NOMO-1 treated with dmso at 0.1 percent for 144 hours (cell line): Measurements from ENCODE around the gene P3H3.

Experiments
- DNase-seq: peaks from one replicate; lab custom pipeline; 2025; ENCODE audit not compliant: unreplicated experiment; lab: John Stamatoyannopoulos, UW

P3H3 gene

GRCh38 chr12:6826125-6826733 is 2.0 kb upstream of the P3H3 start:
- DNase-seq: no peak

DNA sequence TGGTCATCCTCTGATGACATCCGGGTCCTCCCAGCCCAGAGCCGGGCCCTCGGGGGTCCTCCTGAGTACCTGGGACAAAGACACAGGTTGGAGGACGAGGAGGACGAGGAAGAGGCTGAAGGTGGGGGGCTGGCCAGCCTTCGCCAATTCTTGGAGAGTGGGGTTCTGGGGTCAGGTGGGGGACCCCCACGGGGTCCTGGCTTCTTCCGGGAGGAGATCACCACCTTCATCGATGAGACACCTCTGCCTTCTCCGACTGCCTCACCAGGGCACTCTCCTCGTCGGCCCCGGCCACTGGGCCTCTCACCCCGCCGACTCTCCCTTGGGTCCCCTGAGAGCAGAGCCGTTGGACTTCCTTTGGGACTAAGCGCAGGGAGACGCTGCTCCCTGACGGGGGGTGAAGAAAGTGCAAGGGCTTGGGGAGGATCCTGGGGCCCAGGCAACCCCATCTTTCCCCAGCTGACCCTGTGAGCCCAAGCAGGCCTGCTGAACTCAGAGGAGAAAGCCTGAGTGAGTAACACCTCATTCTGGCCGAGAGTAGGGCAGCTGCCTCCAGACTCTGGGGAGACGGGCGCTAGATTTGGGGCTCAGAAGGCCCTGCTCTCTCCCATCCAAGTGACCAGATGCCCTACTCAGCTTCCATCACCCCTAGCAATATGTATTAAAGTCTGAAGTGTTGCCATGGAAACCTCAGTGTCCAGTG is 1.3 kb upstream of the P3H3 start:
- DNase-seq: no peak

- DNase-seq: no peak
Observed at GRCh38 chr12:6827437-6827911, 733 bp upstream of the P3H3 start.

- no peak for DNase-seq
Observed at GRCh38 chr12:6828781-6829535, 751 bp downstream of the P3H3 start.

DNA sequence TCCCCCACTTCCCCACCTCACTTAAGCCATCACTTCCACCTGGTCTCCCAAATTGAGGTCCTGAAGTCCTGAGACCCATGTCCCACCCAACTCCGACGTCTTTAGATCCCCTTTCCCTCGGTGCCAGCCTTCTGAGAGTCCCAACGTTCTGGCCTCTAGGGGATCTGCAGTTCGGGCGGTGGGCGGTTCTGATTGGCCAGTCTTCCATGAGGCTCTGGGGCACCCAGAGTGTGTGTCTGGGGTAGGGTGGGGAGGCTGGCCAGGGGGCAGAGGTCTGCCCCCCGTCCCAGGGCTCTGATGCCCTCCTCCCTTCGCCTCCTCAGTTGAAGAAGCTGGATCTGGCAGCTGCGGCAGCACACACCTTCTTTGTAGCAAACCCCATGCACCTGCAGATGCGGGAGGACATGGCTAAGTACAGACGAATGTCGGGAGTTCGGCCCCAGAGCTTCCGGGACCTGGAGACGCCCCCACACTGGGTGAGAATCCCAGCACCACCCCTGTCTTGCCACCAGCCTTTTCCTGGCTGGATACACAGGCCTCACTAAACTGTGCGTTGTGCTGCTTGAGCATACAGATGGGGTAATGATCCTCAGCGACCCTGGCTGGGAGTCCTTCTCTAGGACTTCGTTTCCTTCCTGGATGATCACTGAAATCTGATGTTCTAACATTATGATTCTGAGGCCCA is 1.5 kb downstream of the P3H3 start:
- DNase-seq: no peak

- no peak for DNase-seq
Observed at GRCh38 chr12:6830286-6830890, 2.2 kb downstream of the P3H3 start.

DNA sequence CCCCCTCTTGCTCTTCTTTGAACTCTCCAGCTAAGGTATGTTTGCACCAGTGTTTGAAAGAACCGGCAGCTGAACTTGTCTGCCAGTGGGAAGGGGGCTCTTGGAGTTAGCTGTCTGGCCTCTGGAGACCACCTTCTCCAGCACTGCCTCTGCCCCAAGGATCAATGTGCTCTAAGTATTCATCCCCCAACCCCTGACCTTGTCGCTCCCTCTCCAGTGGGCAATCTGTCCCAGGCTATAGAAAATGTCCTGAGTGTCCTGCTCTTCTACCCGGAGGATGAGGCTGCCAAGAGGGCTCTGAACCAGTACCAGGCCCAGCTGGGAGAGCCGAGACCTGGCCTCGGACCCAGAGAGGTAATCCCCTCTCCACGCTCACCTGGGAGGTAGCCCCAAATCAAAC is 2.8 kb downstream of the P3H3 start:
- DNase-seq: no peak

GRCh38 chr12:6831450-6831995 is 3.3 kb downstream of the P3H3 start:
- DNase-seq: no peak

DNA sequence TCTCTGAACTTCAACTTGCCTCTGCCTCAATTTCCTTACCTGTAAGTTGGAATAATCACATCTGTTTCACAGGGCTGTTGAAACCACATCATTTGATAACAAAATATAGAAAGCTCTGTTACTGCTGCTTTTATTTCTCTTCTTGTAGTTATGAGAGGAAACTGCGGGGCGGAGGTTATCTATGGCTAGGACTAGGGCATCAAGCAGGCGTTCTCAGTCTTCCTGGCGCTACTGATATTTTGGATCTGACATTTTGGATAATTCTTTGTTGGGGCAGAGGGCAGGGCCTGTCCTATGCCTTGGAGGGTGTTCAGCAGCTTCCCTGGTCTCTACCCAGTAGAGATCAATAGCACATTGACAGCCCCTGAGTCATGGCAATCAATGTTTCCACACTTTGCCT is 3.9 kb downstream of the P3H3 start:
- no peak for DNase-seq

DNA sequence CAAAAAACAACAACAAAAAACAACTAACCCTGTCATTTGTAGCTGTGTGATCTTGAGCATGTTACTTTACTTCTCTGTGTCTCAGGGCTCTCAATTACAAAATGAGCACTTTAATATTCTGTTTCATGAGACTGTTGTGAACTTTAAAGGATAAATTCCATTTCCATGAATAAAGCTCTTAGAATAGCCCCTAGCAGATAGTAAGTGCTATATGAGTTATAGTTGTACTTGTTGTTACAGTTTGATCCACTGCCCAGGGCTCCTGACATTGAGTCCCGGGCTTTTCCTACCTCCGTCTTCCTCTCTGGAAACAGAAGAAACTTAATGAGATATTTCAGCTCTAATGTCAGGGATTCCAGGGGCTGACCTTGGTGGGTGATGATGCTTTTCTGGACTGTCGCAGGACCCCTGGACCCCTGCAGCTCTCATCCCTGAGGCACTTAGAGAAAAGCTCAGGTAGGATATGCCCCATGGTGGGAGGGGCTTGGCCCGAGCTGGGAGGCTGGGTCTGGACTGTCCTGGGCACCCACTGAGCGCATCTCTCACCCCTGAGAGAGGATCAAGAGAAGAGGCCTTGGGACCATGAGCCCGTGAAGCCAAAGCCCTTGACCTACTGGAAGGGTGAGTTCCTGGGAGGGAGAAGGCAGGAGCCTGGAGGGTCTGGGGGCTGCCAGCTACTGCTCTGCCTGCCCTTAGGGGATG is 5.1 kb downstream of the P3H3 start:
- no peak for DNase-seq

GRCh38 chr12:6834254-6834653 is 6.0 kb downstream of the P3H3 start:
- no peak for DNase-seq

DNA sequence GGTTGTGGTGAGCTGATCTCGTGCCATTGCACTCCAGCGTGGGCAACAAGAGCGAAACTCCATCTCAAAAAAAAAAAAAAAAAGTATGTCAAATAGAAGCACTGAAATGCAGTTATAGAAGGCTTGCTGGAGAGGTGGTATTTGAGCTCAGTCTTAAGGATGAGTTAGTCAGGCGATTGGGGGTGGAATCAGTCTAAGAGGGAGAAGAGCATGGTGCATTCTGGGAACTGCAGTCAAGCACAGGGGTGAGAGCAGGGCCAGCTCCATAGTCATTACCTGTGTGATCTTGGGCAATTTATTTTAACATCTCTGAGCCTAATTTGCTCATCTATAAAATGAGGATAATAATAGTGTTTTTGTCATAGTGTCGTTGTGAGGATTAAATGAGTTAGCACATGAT is 6.7 kb downstream of the P3H3 start:
- no peak for DNase-seq

- no peak for DNase-seq
Observed at GRCh38 chr12:6836851-6837250, 8.6 kb downstream of the P3H3 start.

DNA sequence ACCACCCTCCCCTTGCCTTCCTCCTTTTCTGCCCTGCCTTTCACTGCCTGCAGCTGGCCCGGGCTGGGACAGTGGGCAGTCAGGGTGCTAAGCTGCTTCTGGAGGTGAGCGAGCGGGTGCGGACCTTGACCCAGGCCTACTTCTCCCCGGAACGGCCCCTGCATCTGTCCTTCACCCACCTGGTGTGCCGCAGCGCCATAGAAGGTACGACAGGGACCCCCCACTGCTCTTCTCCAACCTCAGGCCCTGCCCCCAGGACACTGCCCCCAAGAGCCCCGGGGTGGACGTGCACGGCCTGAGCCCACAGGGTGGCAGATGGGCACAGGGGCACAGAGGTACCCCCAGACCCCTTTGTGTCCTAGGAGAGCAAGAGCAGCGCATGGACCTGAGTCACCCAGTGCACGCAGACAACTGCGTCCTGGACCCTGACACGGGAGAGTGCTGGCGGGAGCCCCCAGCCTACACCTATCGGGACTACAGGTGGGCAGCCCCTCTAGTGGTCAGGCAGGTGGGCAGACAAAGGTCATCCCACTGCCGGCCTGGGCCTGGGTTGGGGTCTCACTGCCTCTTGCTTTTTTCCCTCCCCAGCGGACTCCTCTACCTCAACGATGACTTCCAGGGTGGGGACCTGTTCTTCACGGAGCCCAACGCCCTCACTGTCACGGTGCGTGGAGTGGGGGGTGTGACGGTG is 9.3 kb downstream of the P3H3 start:
- DNase-seq: no peak

- DNase-seq: no peak
Observed at GRCh38 chr12:6838854-6839253, 10.6 kb downstream of the P3H3 start.

GRCh38 chr12:6839482-6840201 is 11.4 kb downstream of the P3H3 start:
- no peak for DNase-seq

- no peak for DNase-seq
Observed at GRCh38 chr12:6840330-6840729, 12.1 kb downstream of the P3H3 start.

GRCh38 chr12:6840761-6841515 is 12.7 kb downstream of the P3H3 start, which contains the start of gene GNB3:
GNB3 (plus strand) TSS chr12:6840925; CDS start chr12:6841288, 363 bp downstream.
- DNase-seq: no peak
